ENCODE measurements around the gene SYCE1. TPM values are rescaled to one million over a fixed set of nuclear protein-coding genes. Genes with fewer than 3 reads are reported as not detected.

Gene SYCE1
- polyA plus RNA-seq, 2 donors: 0.39 to 2.2 TPM

Other genes starting within 250 kb of the SYCE1 start
- under 1 TPM; 0.05 to 0.12 TPM for gene CALY, start 228.7 kb downstream of the SYCE1 start, polyA plus RNA-seq
- not detected for gene PRAP1, start 218.2 kb downstream of the SYCE1 start, polyA plus RNA-seq
- gene FUOM, start 207.6 kb downstream of the SYCE1 start, polyA plus RNA-seq: 10 to 100 TPM in 1 of 2 donors, 1 to 10 TPM in 1; 10.0 to 11.7 TPM
- gene ECHS1, start 192.2 kb downstream of the SYCE1 start, polyA plus RNA-seq: 100 to 1,000 TPM in 1 of 2 donors, 10 to 100 TPM in 1; 85.4 to 105 TPM
- gene PAOX, start 186.3 kb downstream of the SYCE1 start, polyA plus RNA-seq: 10 to 100 TPM; 11.5 to 16.1 TPM
- gene MTG1, start 171.4 kb downstream of the SYCE1 start, polyA plus RNA-seq: 10 to 100 TPM; 36.7 to 44.4 TPM
- gene SPRN, start 141.0 kb downstream of the SYCE1 start, polyA plus RNA-seq: under 1 TPM; 0.11 to 0.33 TPM
- under 1 TPM; 0.31 to 0.90 TPM for gene SCART1, start 111.6 kb downstream of the SYCE1 start, polyA plus RNA-seq
- 10 to 100 TPM; 15.8 to 19.3 TPM for gene CYP2E1, start 38.2 kb downstream of the SYCE1 start, polyA plus RNA-seq
- not detected for gene FRG2B, start 61.2 kb upstream of the SYCE1 start, polyA plus RNA-seq

Data from esophagus (tissue), 2 donors.